ENCODE measurements around the gene SSR4.

SSR4 gene

GRCh38 chrX:153799326-153799725 is 4.9 kb downstream of the SSR4 start:
- Histone ChIP-seq H3K4me3 (ENCODE audit: low read depth, low read length) (no peak overlapping the region), H3K27ac (ENCODE audit: extremely low read depth, low read depth, low read length) (no peak overlapping the region), H3K4me1 (ENCODE audit: control insufficient read depth, insufficient read depth, low read length) (no peaks in the 10 kb centered on the region), H3K9me3 (ENCODE audit: control insufficient read depth, insufficient read depth, low read depth, low read length) (no peaks in the 10 kb centered on the region), H3K36me3 (ENCODE audit: control insufficient read depth in 2 of 2, insufficient read depth in 1 of 2, low read length in 2 of 2) (peaks cover 5 to 40% of the 10 kb centered on the region in 2 experiments; a peak in 2 of 3 replicates)
- ChIA-PET CTCF (interaction anchor here (0.7 to 1.0 kb wide), 2 partner anchors 154 to 260 kb away, joined by 3 read pairs; no protein-coding TSS in a partner anchor), POLR2A (no interaction called here)
- no peak for TF ChIP-seq ZNF658 (tag by site-specific recombination; IDR thresholded peaks at IDR 0.05)
- no peak for TF ChIP-seq ZNF132 (tag by site-specific recombination; IDR thresholded peaks at IDR 0.05; ENCODE audit: borderline replicate concordance)
- no peak for TF ChIP-seq ZNF785 (tag by site-specific recombination; IDR thresholded peaks at IDR 0.05)

DNA sequence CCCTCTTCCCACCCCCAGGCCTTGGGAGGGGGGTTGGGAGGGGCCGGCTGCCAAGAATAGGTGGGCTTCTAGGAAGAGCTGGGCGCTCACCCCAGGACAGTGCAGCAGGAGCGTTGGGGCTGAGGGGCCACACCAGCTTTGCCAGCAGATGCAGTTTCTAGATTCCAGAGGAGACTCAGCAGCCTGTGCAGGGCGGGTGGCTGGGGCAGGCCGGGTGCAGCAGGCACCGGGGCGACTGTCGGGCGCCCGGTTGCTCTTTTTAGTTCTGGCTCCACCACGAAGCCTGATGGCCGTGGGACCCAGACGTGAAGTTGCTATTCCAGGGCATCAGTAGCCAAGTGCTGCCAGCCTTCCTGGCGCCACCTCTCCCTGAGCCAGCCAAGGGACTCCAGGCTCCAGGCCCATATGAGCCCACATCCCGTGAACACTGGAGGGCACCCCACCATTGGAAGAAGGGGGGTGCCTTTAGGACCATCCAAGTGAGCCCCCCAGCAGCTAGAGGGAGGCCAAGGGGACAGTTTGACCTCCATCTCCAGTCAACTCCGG is 5.8 kb downstream of the SSR4 start:
- Histone ChIP-seq H3K4me1 (ENCODE audit: control insufficient read depth, insufficient read depth, low read length) (no peaks in the 10 kb centered on the region), H3K4me3 (ENCODE audit: low read depth, low read length) (no peak overlapping the region), H3K9me3 (ENCODE audit: control insufficient read depth, insufficient read depth, low read depth, low read length) (no peaks in the 10 kb centered on the region), H3K36me3 (ENCODE audit: control insufficient read depth in 2 of 2, insufficient read depth in 1 of 2, low read length in 2 of 2) (peaks cover 5 to 40% of the 10 kb centered on the region in 2 experiments; a peak in 2 of 3 replicates), H3K27ac (ENCODE audit: extremely low read depth, low read depth, low read length) (no peak overlapping the region)
- POLR2A ChIA-PET, result no interaction called here
- CTCF ChIA-PET, result interaction anchor here (0.6 kb wide), 1 partner anchor 146 kb away, joined by 6 read pairs; no protein-coding TSS in a partner anchor
- no peak for TF ChIP-seq ZNF785 (tag by site-specific recombination; IDR thresholded peaks at IDR 0.05)
- TF ChIP-seq ZNF561 (tag by site-specific recombination; IDR thresholded peaks at IDR 0.05; ENCODE audit: borderline replicate concordance), result no peak
- no peak for TF ChIP-seq ZNF416 (tag by site-specific recombination; IDR thresholded peaks at IDR 0.05)
- no peak for TF ChIP-seq ZBTB21 (tag by site-specific recombination; IDR thresholded peaks at IDR 0.05)
- TF ChIP-seq BCL11A (tag by site-specific recombination; IDR thresholded peaks at IDR 0.05; ENCODE audit: low read depth), result no peak
- TF ChIP-seq ZNF324 (tag by site-specific recombination; IDR thresholded peaks at IDR 0.05), result no peak
- no peak for TF ChIP-seq ZSCAN4 (tag by site-specific recombination; IDR thresholded peaks at IDR 0.05)
- no peak for TF ChIP-seq ZNF514 (tag by site-specific recombination; IDR thresholded peaks at IDR 0.05)
- TF ChIP-seq EGR2 (tag by site-specific recombination; IDR thresholded peaks at IDR 0.05; ENCODE audit: low read depth), result no peak
- no peak for TF ChIP-seq ZNF433 (tag by site-specific recombination; IDR thresholded peaks at IDR 0.05; ENCODE audit: low read depth)
- no peak for TF ChIP-seq ZNF658 (tag by site-specific recombination; IDR thresholded peaks at IDR 0.05)
- no peak for TF ChIP-seq ZBTB8A (tag by site-specific recombination; IDR thresholded peaks at IDR 0.05)
- TF ChIP-seq, protein P1, sequence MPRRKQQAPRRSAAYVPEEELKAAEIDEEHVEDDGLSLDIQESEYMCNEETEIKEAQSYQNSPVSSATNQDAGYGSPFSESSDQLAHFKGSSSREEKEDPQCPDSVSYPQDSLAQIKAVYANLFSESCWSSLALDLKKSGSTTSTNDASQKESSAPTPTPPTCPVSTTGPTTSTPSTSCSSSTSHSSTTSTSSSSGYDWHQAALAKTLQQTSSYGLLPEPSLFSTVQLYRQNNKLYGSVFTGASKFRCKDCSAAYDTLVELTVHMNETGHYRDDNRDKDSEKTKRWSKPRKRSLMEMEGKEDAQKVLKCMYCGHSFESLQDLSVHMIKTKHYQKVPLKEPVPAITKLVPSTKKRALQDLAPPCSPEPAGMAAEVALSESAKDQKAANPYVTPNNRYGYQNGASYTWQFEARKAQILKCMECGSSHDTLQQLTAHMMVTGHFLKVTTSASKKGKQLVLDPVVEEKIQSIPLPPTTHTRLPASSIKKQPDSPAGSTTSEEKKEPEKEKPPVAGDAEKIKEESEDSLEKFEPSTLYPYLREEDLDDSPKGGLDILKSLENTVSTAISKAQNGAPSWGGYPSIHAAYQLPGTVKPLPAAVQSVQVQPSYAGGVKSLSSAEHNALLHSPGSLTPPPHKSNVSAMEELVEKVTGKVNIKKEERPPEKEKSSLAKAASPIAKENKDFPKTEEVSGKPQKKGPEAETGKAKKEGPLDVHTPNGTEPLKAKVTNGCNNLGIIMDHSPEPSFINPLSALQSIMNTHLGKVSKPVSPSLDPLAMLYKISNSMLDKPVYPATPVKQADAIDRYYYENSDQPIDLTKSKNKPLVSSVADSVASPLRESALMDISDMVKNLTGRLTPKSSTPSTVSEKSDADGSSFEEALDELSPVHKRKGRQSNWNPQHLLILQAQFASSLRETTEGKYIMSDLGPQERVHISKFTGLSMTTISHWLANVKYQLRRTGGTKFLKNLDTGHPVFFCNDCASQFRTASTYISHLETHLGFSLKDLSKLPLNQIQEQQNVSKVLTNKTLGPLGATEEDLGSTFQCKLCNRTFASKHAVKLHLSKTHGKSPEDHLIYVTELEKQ (tag by site-specific recombination; IDR thresholded peaks at IDR 0.05; ENCODE audit: borderline replicate concordance), result no peak
- TF ChIP-seq RBAK (tag by site-specific recombination; IDR thresholded peaks at IDR 0.05), result no peak
- no peak for TF ChIP-seq GLI4 (tag by site-specific recombination; IDR thresholded peaks at IDR 0.05)

GRCh38 chrX:153800746-153801145 is 6.3 kb downstream of the SSR4 start:
- ChIA-PET POLR2A (no interaction called here), CTCF (interaction anchor here (0.6 to 0.7 kb wide), 2 partner anchors 145 to 448 kb away, joined by 3 to 6 read pairs; no protein-coding TSS in a partner anchor)
- H3K36me3 ChIP-seq (ENCODE audit: control insufficient read depth in 2 of 2, insufficient read depth in 1 of 2, low read length in 2 of 2), result peaks cover 5 to 37% of the 10 kb centered on the region in 2 experiments; a peak in 2 of 3 replicates
- H3K4me1 ChIP-seq (ENCODE audit: control insufficient read depth, insufficient read depth, low read length), result no peaks in the 10 kb centered on the region
- no peak overlapping the region for H3K27ac ChIP-seq (ENCODE audit: extremely low read depth, low read depth, low read length)
- no peak overlapping the region for H3K4me3 ChIP-seq (ENCODE audit: low read depth, low read length)
- no peaks in the 10 kb centered on the region for H3K9me3 ChIP-seq (ENCODE audit: control insufficient read depth, insufficient read depth, low read depth, low read length)
- TF ChIP-seq SALL2 (tag by site-specific recombination; IDR thresholded peaks at IDR 0.05; ENCODE audit: borderline replicate concordance) (no peak), YY1 (tag by site-specific recombination; IDR thresholded peaks at IDR 0.05) (no peak), ZNF514 (tag by site-specific recombination; IDR thresholded peaks at IDR 0.05) (no peak), ZNF837 (tag by site-specific recombination; IDR thresholded peaks at IDR 0.05) (no peak), ZFHX2 (tag by site-specific recombination; conservative IDR thresholded peaks at IDR 0.05) (no peak), ZBTB48 (tag by site-specific recombination; IDR thresholded peaks at IDR 0.05) (peak; percentile 52; the same call in 1 of the 2 replicates), ZFP41 (tag by site-specific recombination; IDR thresholded peaks at IDR 0.05; ENCODE audit: borderline replicate concordance) (no peak)
